ENCODE data around the gene ZNF765.

- TF ChIP-seq POLR2A (IDR thresholded peaks at IDR 0.05), result no peak
- no peak for TF ChIP-seq CTCF (IDR thresholded peaks at IDR 0.05)
- TF ChIP-seq EP300 (IDR thresholded peaks at IDR 0.05), result no peak
These were observed 20.2 kb upstream of the ZNF765 start for GRCh38 chr19:53374743-53375142.

Measured in ovary (tissue), 3 donors.